NCI-H82 treated with DMSO at 0.1 percent for 48 hours (cell line): ENCODE results near the gene KIFC1.
A peak's percentile ranks its signal among the peaks of the same experiment; 100 is the strongest.

ENCODE experiments used
- DNase-seq: peaks from one replicate; lab custom pipeline; 2025; ENCODE audit not compliant: unreplicated experiment; lab: John Stamatoyannopoulos, UW

Gene KIFC1

GRCh38 chr6:33410050-33410710 lies 18.6 kb downstream of the KIFC1 start:
- peak; percentile 98 for DNase-seq

DNA sequence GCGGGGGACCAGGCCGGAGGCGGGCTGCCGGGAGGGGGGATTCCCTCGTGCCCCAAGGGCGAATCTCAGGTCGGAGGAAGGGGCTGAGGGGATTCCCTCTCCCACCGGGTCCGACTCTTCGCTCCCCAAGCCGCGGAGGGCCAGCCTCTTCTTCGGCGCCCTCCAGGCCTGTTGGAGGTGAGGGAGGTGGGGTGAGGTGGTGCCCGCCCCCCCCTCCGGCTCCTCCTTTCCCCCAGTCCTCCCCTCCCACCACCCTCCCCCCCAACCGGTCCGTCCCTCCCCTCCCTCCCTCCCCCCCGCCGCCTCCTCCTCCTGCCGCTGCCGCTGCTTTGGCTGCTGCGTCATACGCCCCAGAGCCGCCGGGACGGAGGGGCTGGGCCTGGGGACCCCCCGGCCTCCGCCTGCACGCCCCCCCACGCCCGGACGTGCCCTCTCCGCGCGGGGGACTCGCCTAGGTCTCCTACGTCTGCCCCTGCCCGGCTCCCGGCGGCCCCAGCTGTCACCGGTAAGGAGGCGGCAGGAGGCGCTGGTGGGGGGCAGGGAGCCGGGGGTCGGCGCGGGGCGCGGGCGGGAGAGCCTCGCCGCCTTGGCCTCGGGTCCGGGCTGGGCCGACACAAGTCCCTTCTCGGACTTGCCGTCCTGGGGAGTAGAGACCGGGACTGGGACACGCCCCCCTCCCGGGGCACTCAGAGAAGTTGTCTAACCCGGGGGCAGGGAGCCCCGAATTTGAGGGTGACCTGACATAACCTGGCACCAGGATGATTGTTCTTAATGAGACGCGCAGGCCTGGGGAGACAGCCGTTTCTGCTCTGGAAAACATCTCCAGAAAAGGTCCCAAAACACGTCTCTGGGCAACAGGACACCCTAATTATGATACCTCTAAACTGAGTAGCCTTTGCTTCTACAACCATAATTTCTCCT lies 19.3 kb downstream of the KIFC1 start, which contains the start of gene PHF1:
PHF1 (plus strand) TSS at position 304 of the 921 bp plus-strand sequence. CDS start 1,250 bp downstream, outside the sequence.
- DNase-seq: peak; percentile 77

- DNase-seq: no peak
Observed at GRCh38 chr6:33411632-33412005, 20.0 kb downstream of the KIFC1 start.

DNA sequence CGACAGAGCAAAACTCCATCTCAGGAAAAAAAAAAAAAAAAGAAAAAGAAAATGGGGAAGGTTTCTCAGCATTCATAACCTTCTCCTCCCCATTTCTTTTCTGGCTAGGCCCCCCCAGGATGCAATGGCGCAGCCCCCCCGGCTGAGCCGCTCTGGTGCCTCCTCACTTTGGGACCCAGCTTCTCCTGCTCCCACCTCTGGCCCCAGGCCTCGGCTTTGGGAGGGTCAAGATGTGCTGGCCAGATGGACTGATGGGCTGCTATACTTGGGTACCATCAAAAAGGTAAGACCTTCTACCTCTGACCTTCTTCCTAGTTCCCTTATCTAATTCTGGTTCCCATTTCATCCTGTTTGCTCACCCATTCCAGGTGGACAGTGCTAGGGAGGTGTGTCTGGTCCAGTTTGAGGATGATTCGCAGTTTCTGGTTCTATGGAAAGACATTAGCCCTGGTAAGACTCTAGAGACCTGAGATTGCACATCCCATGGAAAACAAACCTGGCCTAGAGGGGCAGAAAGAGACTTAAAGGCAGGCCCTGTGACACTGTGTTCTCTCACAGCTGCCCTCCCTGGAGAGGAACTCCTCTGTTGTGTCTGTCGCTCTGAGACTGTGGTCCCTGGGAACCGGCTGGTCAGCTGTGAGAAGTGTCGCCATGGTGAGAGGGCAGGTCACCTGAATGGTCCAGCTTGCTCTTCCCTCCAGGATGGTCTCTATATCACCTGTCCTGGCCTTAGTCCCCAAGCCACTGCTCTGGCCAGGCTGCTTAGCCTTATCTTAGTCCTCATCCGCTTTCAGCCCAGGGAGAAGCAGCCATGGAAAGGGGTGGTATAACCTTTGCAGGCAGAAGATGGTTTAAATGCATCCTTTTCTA lies 20.8 kb downstream of the KIFC1 start:
- no peak for DNase-seq

DNA sequence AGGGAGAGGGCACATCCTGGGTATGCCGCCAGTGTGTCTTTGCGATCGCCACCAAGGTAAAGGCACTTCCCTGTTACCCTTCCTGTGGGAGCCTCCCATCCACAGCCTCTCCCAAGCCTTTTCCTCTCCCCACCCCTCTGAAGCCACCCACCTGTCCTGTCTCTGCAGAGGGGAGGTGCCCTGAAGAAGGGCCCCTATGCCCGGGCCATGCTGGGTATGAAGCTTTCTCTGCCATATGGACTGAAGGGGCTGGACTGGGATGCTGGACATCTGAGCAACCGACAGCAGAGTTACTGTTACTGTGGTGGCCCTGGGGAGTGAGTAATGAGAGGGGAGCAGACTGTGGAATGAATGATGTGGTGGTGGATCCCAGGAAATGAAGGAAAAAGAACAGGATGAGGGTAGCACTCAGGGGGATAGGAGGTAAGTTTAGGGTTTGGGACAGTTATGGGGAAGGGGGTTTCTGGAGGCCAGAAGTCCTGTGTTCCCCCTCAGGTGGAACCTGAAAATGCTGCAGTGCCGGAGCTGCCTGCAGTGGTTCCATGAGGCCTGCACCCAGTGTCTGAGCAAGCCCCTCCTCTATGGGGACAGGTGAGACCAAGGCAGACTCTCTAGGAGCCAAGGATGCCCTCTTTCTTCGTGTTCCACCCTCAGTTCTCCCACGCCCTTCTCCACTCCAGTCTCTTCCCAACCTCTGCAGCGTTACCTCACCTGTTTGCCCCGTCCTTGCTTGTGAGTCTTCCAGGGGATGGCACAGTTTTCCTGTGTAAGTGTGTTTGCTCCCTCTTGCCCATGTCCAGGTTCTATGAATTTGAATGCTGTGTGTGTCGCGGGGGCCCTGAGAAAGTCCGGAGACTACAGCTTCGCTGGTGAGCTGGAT lies 21.9 kb downstream of the KIFC1 start:
- DNase-seq: no peak

DNA sequence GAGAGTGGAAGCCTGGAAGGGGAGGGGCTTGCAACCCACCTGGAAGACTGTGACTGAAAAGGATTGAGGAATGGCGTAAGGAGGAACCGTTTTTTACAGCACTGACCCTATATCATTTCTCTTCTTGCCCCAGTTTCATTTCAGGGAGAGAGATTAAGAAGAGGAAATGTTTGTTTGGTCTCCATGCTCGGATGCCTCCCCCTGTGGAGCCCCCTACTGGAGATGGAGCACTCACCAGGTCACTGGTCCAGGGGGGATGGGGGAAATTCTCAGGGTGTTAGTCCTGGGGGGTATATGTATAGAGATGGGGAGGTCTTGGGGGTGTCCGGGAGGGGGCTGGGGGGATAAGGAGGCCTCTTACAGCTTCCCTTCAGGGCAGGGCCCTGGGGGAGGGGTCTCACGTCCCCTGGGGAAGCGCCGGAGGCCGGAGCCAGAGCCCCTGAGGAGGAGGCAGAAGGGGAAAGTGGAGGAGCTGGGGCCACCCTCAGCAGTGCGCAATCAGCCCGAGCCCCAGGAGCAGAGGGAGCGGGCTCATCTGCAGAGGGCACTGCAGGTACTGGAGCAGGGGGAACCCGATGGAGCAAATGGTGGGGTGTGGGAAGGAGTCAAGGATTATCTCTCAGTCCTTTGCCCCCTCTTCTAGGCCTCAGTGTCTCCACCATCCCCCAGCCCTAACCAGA lies 23.1 kb downstream of the KIFC1 start:
- no peak for DNase-seq

DNA sequence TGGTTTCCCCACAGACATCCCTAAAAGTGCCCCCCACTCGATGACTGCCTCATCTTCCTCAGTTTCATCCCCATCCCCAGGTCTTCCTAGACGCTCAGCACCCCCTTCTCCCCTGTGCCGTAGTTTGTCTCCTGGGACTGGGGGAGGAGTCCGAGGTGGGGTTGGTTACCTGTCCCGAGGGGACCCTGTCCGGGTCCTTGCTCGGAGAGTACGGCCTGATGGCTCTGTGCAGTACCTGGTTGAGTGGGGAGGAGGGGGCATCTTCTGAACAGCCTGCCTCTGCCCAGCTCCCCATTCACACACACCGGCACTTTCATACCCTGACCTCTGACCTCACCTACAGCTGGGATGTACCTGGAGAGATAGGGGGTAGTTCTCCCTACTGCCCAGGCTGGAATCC lies 24.2 kb downstream of the KIFC1 start:
- no peak for DNase-seq

- DNase-seq: no peak
Observed at GRCh38 chr6:33416386-33417127, 24.9 kb downstream of the KIFC1 start.

DNA sequence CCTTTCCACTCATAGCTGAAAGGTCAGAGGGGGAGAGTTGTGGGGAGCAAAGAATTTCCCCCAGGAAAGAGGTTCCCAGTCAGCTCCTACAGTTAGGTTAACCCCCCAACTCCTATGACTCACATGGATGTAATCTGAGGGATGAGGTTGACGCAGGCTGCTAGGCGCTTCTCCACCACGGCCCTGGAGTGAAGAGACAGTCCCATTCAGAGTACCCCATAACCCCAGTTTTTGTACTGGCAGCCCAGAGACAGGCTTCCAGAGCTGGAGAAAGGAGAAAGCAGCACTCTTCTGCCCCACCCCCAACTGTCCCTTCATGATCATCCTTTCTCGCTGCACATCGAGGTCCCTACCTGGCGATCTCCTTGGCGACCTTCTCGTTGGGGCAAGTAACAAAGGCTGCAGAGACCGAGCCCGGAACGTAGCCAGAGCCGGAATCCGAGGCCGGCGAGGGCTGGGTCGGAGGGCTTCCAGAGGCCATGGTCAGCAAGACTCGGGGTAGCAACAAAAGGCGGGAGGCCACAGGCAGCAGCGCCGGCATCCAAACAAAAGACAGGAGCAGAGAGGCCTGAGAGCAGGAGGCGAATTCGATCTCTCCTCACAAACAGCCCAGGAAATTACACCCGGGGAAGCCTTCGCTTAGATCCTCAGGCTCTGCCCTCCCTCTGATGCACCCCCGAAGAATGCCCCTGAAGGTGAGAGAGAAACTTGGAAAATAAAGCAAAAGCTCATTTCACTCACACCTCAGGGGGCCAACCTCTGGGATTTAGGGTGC lies 25.7 kb downstream of the KIFC1 start:
- DNase-seq: no peak

- DNase-seq: peak; percentile 98
Observed at GRCh38 chr6:33417903-33418689, 26.5 kb downstream of the KIFC1 start, which contains the start of gene CUTA. CUTA (minus strand) TSS chr6:33418107; CDS start chr6:33418000, 107 bp downstream.

- DNase-seq: no peak
Observed at GRCh38 chr6:33418690-33419291, 27.2 kb downstream of the KIFC1 start.

DNA sequence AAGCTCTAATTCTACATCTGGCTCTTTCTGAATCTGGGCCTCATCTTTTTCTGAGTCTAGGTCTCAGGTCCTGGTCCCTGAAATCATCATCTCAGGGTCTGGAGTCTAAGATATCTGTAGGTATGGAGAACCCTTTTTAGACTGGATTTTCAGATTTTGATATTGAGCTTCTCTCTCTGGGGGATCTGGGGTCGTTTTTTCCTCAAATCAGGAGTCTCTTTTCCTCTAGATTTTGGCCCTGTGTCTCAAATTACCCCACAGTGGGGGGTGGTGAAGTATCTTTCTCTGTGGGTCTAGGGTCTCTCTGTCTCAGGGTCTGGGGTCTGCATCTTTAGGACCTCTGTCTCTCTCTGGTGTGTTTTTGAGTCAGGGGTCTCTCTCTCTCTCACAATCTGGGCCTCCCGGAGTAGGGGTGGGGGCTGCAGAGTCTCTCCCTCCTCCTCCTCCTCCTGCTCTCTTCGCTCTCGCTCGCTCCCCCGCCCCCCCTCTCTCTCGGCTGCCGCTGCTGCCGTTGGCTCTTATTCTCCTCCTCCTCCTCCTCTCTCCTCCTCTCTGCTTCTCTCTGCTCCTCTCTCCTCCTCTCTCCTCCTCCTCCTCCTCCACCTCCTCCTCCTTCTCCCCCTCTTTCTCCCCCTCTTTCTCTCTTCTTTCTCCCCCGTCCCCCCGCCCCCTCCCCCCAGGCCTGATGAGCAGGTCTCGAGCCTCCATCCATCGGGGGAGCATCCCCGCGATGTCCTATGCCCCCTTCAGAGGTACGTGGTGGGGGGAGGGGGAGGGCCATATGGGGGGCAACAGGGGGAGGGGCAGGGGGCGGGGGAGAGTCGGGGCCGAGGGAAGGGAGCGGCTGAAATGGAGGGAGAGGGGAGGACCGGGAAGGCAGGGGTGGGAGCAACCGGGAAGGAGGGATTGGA lies 28.2 kb downstream of the KIFC1 start, which contains the start of gene SYNGAP1:
SYNGAP1 (plus strand) TSS at position 486 of the 911 bp plus-strand sequence; CDS start at position 686, 200 bp downstream.
- peak; percentile 67 for DNase-seq

GRCh38 chr6:33420491-33421343 lies 29.1 kb downstream of the KIFC1 start:
- DNase-seq: peak; percentile 83

GRCh38 chr6:33421344-33421643 lies 29.7 kb downstream of the KIFC1 start:
- DNase-seq: no peak

GRCh38 chr6:33423777-33424176 lies 32.2 kb downstream of the KIFC1 start:
- DNase-seq: no peak
